Mucosa of gallbladder (tissue), 1 donor: ENCODE measurements around the gene EFNB2. TPM values are rescaled to one million over a fixed set of nuclear protein-coding genes. Genes with fewer than 3 reads are reported as not detected.

Source experiments
- DNase-seq: peaks from one replicate; pipeline ENCODE4 v3.0.0-alpha.2; 2020; ENCODE audit warnings: low spot score
- total RNA-seq: library from RNA; stranded (reverse); gene quantifications from one replicate; pipeline ENCODE4 v1.2.1, GENCODE V29; 2021
- donor health status: DM: no; HTN: no; CAD: no.

Gene EFNB2
- total RNA-seq, 1 donor from 2014 or later, result 12.9 TPM

GRCh38 chr13:106500445-106500844 lies 35.0 kb downstream of the EFNB2 start:
- DNase-seq, result no peak

GRCh38 chr13:106499896-106500295 lies 35.6 kb downstream of the EFNB2 start:
- no peak for DNase-seq

- no peak for DNase-seq
These were observed 36.3 kb downstream of the EFNB2 start for GRCh38 chr13:106499113-106499512.

- DNase-seq, result no peak
These were observed 36.9 kb downstream of the EFNB2 start for GRCh38 chr13:106498571-106498970.

GRCh38 chr13:106498158-106498557 lies 37.3 kb downstream of the EFNB2 start:
- no peak for DNase-seq

GRCh38 chr13:106497079-106497478 lies 38.4 kb downstream of the EFNB2 start:
- DNase-seq, result no peak

- DNase-seq, result no peak
These were observed 39.1 kb downstream of the EFNB2 start for GRCh38 chr13:106496072-106496997.

GRCh38 chr13:106494936-106495335 lies 40.5 kb downstream of the EFNB2 start:
- no peak for DNase-seq

- no peak for DNase-seq
These were observed 41.0 kb downstream of the EFNB2 start for GRCh38 chr13:106494506-106494905.

- no peak for DNase-seq
These were observed 41.8 kb downstream of the EFNB2 start for GRCh38 chr13:106493533-106494220.

- no peak for DNase-seq
These were observed 42.6 kb downstream of the EFNB2 start for GRCh38 chr13:106492588-106493475.

- DNase-seq, result no peak
These were observed 43.4 kb downstream of the EFNB2 start for GRCh38 chr13:106491928-106492587.

GRCh38 chr13:106491463-106491862 lies 44.0 kb downstream of the EFNB2 start:
- no peak for DNase-seq

GRCh38 chr13:106490569-106491321 lies 44.7 kb downstream of the EFNB2 start:
- no peak for DNase-seq

- DNase-seq, result no peak
These were observed 45.5 kb downstream of the EFNB2 start for GRCh38 chr13:106489849-106490568.

GRCh38 chr13:106488686-106489085 lies 46.8 kb downstream of the EFNB2 start:
- DNase-seq, result no peak

GRCh38 chr13:106488076-106488475 lies 47.4 kb downstream of the EFNB2 start:
- DNase-seq, result no peak

- no peak for DNase-seq
These were observed 48.3 kb downstream of the EFNB2 start for GRCh38 chr13:106487129-106487528.

GRCh38 chr13:106486287-106486686 lies 49.2 kb downstream of the EFNB2 start:
- no peak for DNase-seq
